HG02642 (cell line): ENCODE results near the gene NRXN3.

Experiments
- ATAC-seq: cut with Tn5 transposase; IDR thresholded peaks from one replicate; pipeline ENCODE4 v1.9.1; 2021; ENCODE audit warnings: mild to moderate bottlenecking; ENCODE audit not compliant: unreplicated experiment, poor library complexity

NRXN3 gene

GRCh38 chr14:79413734-79414428, 1243.7 kb downstream of the NRXN3 start:
- ATAC-seq: no peak

- no peak for ATAC-seq
Measured at GRCh38 chr14:79415726-79416125, 1245.6 kb downstream of the NRXN3 start.

GRCh38 chr14:79417961-79418360, 1247.8 kb downstream of the NRXN3 start:
- ATAC-seq: no peak

GRCh38 chr14:79418649-79419415, 1248.7 kb downstream of the NRXN3 start:
- no peak for ATAC-seq

- ATAC-seq: no peak
Measured at GRCh38 chr14:79419571-79420327, 1249.6 kb downstream of the NRXN3 start.

GRCh38 chr14:79420725-79421124, 1250.6 kb downstream of the NRXN3 start:
- ATAC-seq: no peak

- ATAC-seq: no peak
Measured at GRCh38 chr14:79421811-79422210, 1251.6 kb downstream of the NRXN3 start.

- ATAC-seq: no peak
Measured at GRCh38 chr14:79424462-79424861, 1254.3 kb downstream of the NRXN3 start.

- no peak for ATAC-seq
Measured at GRCh38 chr14:79426103-79426755, 1256.1 kb downstream of the NRXN3 start.

GRCh38 chr14:79432640-79433039, 1262.5 kb downstream of the NRXN3 start:
- no peak for ATAC-seq

GRCh38 chr14:79436335-79436734, 1266.2 kb downstream of the NRXN3 start:
- no peak for ATAC-seq

GRCh38 chr14:79437951-79438350, 1267.8 kb downstream of the NRXN3 start:
- no peak for ATAC-seq

- ATAC-seq: no peak
Measured at GRCh38 chr14:79438696-79439342, 1268.6 kb downstream of the NRXN3 start.

GRCh38 chr14:79442786-79443185, 1272.6 kb downstream of the NRXN3 start:
- ATAC-seq: no peak

- ATAC-seq: no peak
Measured at GRCh38 chr14:79443602-79444001, 1273.4 kb downstream of the NRXN3 start.

GRCh38 chr14:79448960-79449359, 1278.8 kb downstream of the NRXN3 start:
- ATAC-seq: no peak

- no peak for ATAC-seq
Measured at GRCh38 chr14:79451601-79452000, 1281.4 kb downstream of the NRXN3 start.

GRCh38 chr14:79453276-79453675, 1283.1 kb downstream of the NRXN3 start:
- ATAC-seq: no peak

- ATAC-seq: no peak
Measured at GRCh38 chr14:79464468-79464867, 1294.3 kb downstream of the NRXN3 start.

- no peak for ATAC-seq
Measured at GRCh38 chr14:79465651-79466050, 1295.5 kb downstream of the NRXN3 start.
